Thyroid gland (tissue), 4 donors: ENCODE data around the gene CPTP. TPM values are rescaled to one million over a fixed set of nuclear protein-coding genes. Genes with fewer than 3 reads are reported as not detected.

Experiments used
- DNase-seq, 2 donors: peaks; one replicate each; pipeline ENCODE4 v3.0.0-alpha.2; 2019
- H3K27ac ChIP-seq, 3 donors: fragments of 200-600 bp; sonication (generic); 1 replicate in 2 of 3; 2 replicates in 1 of 3; pipeline ENCODE4 v1.5.1; 2016 to 2019; ENCODE audit warnings: mild to moderate bottlenecking in 1 of 3, moderate library complexity in 1 of 3
- H3K27me3 ChIP-seq: fragments of 200-600 bp; sonication (generic); one replicate; pipeline ENCODE4 v1.5.1; 2019
- H3K36me3 ChIP-seq, 2 donors: fragments of 200-600 bp; sonication (generic); one replicate each; pipeline ENCODE4 v1.5.1; 2016 to 2019
- H3K4me1 ChIP-seq, 2 donors: fragments of 200-600 bp; sonication (generic); one replicate each; pipeline ENCODE4 v1.5.1; 2017 to 2019
- H3K4me3 ChIP-seq, 3 donors: fragments of 200-600 bp; sonication (generic); replicated peaks in 1 of 3; 1 replicate in 2 of 3; 2 replicates in 1 of 3; pipeline ENCODE4 v1.5.1; 2016; ENCODE audit warnings: mild to moderate bottlenecking in 1 of 3
- H3K9me3 ChIP-seq: fragments of 200-600 bp; sonication (generic); one replicate; pipeline ENCODE4 v1.5.1; 2017
- CTCF ChIP-seq, 6 experiments: fragments of 200-600 bp in 3 of 6; fragments of 450-650 bp in 3 of 6; sonication (generic) in 3 of 6; IDR thresholded peaks; one replicate each; pipeline ENCODE4 v1.5.1; 2016 to 2019; ENCODE audit warnings: antibody characterized with exemption in 6 of 6, mild to moderate bottlenecking in 2 of 6, inconsistent platforms in 1 of 6, moderate library complexity in 1 of 6
- POLR2A ChIP-seq, 2 donors: fragments of 450-650 bp; IDR thresholded peaks; one replicate each; pipeline ENCODE4 v1.6.1; 2017; ENCODE audit warnings: antibody characterized with exemption in 2 of 2, mild to moderate bottlenecking in 2 of 2, moderate library complexity in 1 of 2
- WGBS, 2 donors: methylation state at CpG; one replicate each; pipeline ENCODE4 v1.1.5; 2017; 5-methylcytosine and 5-hydroxymethylcytosine counted together
- intact Hi-C: fragments of 100-400 bp; cut with DNase I; formaldehyde crosslinking; loops from one replicate; pipeline ENCODE4 v1.15.1; 2023
- total RNA-seq, 4 donors: library from RNA; depleted of rRNA; stranded (reverse); fragments of >200 nt; gene quantifications; one replicate each; pipeline ENCODE4 v1.2.3, GENCODE V29; 2016

The CPTP gene
- total RNA-seq, 4 donors from 2014 or later: 16.7 to 37.3 (median 24.3) TPM

- TF ChIP-seq CTCF (IDR thresholded peaks at IDR 0.05) (peak in 1 of 6 experiments; percentile 16), POLR2A (IDR thresholded peaks at IDR 0.05) (no peak)
- no peak for DNase-seq
- H3K27me3 ChIP-seq: no peaks in the 10 kb centered on the region
- H3K36me3 ChIP-seq: peaks cover 0 to 4% of the 10 kb centered on the region in 2 donors
- WGBS, 2 donors: 88 to 93% methylated on average over 13 to 18 of the region's 22 CpGs
- intact Hi-C loops: loop anchor here (10.0 kb wide), 1 partner anchor 325 kb away; no protein-coding TSS in a partner anchor
- H3K9me3 ChIP-seq: no peaks in the 10 kb centered on the region
- H3K4me3 ChIP-seq: no peak overlapping the region
- no peak overlapping the region for H3K27ac ChIP-seq
- H3K4me1 ChIP-seq: peaks cover 0 to 6% of the 10 kb centered on the region in 2 donors
Measured at GRCh38 chr1:1299686-1300351, 24.8 kb upstream of the CPTP start.

GRCh38 chr1:1300352-1300739 lies 24.3 kb upstream of the CPTP start:
- no peak overlapping the region for H3K4me3 ChIP-seq
- DNase-seq: no peak
- peaks cover 4 to 12% of the 10 kb centered on the region in 2 donors for H3K4me1 ChIP-seq
- WGBS, 2 donors: 91 to 100% methylated on average over 5 to 12 of the region's 12 CpGs
- peaks cover 0 to 4% of the 10 kb centered on the region in 2 donors for H3K36me3 ChIP-seq
- H3K27ac ChIP-seq: no peak overlapping the region
- TF ChIP-seq POLR2A (IDR thresholded peaks at IDR 0.05) (no peak), CTCF (IDR thresholded peaks at IDR 0.05) (no peak)
- intact Hi-C loops: no loop called here
- no peaks in the 10 kb centered on the region for H3K9me3 ChIP-seq
- no peaks in the 10 kb centered on the region for H3K27me3 ChIP-seq

GRCh38 chr1:1302006-1302430 lies 22.6 kb upstream of the CPTP start:
- Histone ChIP-seq H3K27me3 (no peaks in the 10 kb centered on the region), H3K36me3 (peaks cover 0 to 4% of the 10 kb centered on the region in 2 donors), H3K4me3 (no peak overlapping the region), H3K27ac (no peak overlapping the region), H3K4me1 (peaks cover 21 to 28% of the 10 kb centered on the region in 2 donors), H3K9me3 (no peaks in the 10 kb centered on the region)
- intact Hi-C loops: no loop called here
- no peak for DNase-seq
- TF ChIP-seq CTCF (IDR thresholded peaks at IDR 0.05) (peak in 1 of 6 experiments; percentile 33), POLR2A (IDR thresholded peaks at IDR 0.05) (no peak)
- WGBS, 2 donors: 81% methylated on average over 3 to 4 of the region's 9 CpGs

GRCh38 chr1:1302951-1303509 lies 21.6 kb upstream of the CPTP start:
- no peak for DNase-seq
- Histone ChIP-seq H3K27ac (no peak overlapping the region), H3K4me3 (no peak overlapping the region), H3K36me3 (no peaks in the 10 kb centered on the region), H3K4me1 (peaks cover 24 to 30% of the 10 kb centered on the region in 2 donors), H3K27me3 (no peaks in the 10 kb centered on the region), H3K9me3 (no peaks in the 10 kb centered on the region)
- TF ChIP-seq CTCF (IDR thresholded peaks at IDR 0.05) (no peak), POLR2A (IDR thresholded peaks at IDR 0.05) (no peak)
- intact Hi-C loops: no loop called here
- 95% methylated on average over 9 to 15 of the region's 31 CpGs for WGBS, 2 donors

GRCh38 chr1:1303736-1304135 lies 20.9 kb upstream of the CPTP start:
- Histone ChIP-seq H3K4me1 (peaks cover 24 to 30% of the 10 kb centered on the region in 2 donors), H3K27ac (no peak overlapping the region), H3K9me3 (no peaks in the 10 kb centered on the region), H3K4me3 (no peak overlapping the region), H3K27me3 (no peaks in the 10 kb centered on the region), H3K36me3 (no peaks in the 10 kb centered on the region)
- intact Hi-C loops: no loop called here
- 83% methylated on average over 10 of the region's 13 CpGs; no CpG with 5 or more reads in 1 of the 2 donors for WGBS, 2 donors
- TF ChIP-seq CTCF (IDR thresholded peaks at IDR 0.05) (no peak), POLR2A (IDR thresholded peaks at IDR 0.05) (no peak)
- no peak for DNase-seq
